Right lobe of liver (tissue), 6 donors: ENCODE measurements around the gene S100A9. TPM values are rescaled to one million over a fixed set of nuclear protein-coding genes. Genes with fewer than 3 reads are reported as not detected.

Experiments
- ATAC-seq, 4 donors: fragments of 200-7000 bp; cut with Tn5 transposase; one replicate each; pipeline ENCODE4 v1.9.1; 2020; ENCODE audit warnings: mild to moderate bottlenecking in 4 of 4, moderate library complexity in 4 of 4
- DNase-seq, 3 donors: peaks; one replicate each; pipeline ENCODE4 v3.0.0-alpha.2; 2020
- H3K27ac ChIP-seq, 3 donors: fragments of 200-600 bp; one replicate each; pipeline ENCODE4 v1.8.0; 2022
- H3K27me3 ChIP-seq, 2 donors: fragments of 200-600 bp; one replicate each; pipeline ENCODE4 v1.8.0; 2022
- H3K36me3 ChIP-seq, 4 donors: fragments of 200-600 bp; sonication (generic) in 1 of 4; one replicate each; pipeline versions ENCODE4 v1.5.1 to v1.8.0; 2017 to 2022; ENCODE audit warnings: control low read depth in 1 of 4
- H3K4me1 ChIP-seq, 4 donors: fragments of 200-600 bp; sonication (generic) in 1 of 4; one replicate each; pipeline versions ENCODE4 v1.5.1 to v1.8.0; 2017 to 2022; ENCODE audit warnings: control low read depth in 1 of 4
- H3K4me3 ChIP-seq, 3 donors: fragments of 200-600 bp; one replicate each; pipeline ENCODE4 v1.8.0; 2022
- H3K9me3 ChIP-seq, 4 donors: fragments of 200-600 bp; sonication (generic) in 1 of 4; one replicate each; pipeline versions ENCODE4 v1.5.1 to v1.8.0; 2017 to 2022; ENCODE audit warnings: control low read depth in 1 of 4
- CTCF ChIP-seq, 4 donors: fragments of 200-600 bp in 3 of 4; fragments of 450-650 bp in 1 of 4; IDR thresholded peaks; one replicate each; pipeline versions ENCODE4 v1.5.1 to v1.8.0; 2016 to 2022; ENCODE audit warnings: antibody characterized with exemption in 4 of 4, mild to moderate bottlenecking in 2 of 4
- POLR2A ChIP-seq: fragments of 450-650 bp; IDR thresholded peaks from one replicate; pipeline ENCODE4 v1.6.1; 2017; ENCODE audit warnings: antibody characterized with exemption, mild to moderate bottlenecking
- WGBS: methylation state at CpG from one replicate; pipeline ENCODE4 v1.1.6; 2018; ENCODE audit warnings: low coverage, low lambda C conversion rate; ENCODE audit not compliant: insufficient coverage; ENCODE audit errors: missing lambda C conversion rate; 5-methylcytosine and 5-hydroxymethylcytosine counted together
- intact Hi-C, 2 donors: fragments of 100-400 bp; cut with DNase I; formaldehyde crosslinking; loops; one replicate each; pipeline versions ENCODE4 v1.11.2 to v1.14.1; 2022
- total RNA-seq, 6 experiments: library from RNA; depleted of rRNA in 2 of 6; stranded (reverse); fragments of >200 nt in 2 of 6; fragmentation: NEBNext Ultra II Directional in 3 of 6; extraction: Animal tissue kit (Norgen Biotek cat#: 25700) in 3 of 6; gene quantifications; one replicate each; pipeline versions ENCODE4 v1.1.0 to v1.2.4, GENCODE V29; 2016 to 2023
- donor health status: DM: no; HTN: yes; CAD: no.
- donor health status: DM: no; HTN: no; CAD: no.
- donor health status: DM: no; HTN: no; CAD: no.
- donor health status: DM: no; HTN: yes; CAD: no.
- donor health status: DM: no; HTN: yes; CAD: no.

S100A9 gene
- total RNA-seq, 6 experiments from 2014 or later: 34.3 to 96.8 (median 64.5) TPM

GRCh38 chr1:153375511-153375910 lies 17.9 kb downstream of the S100A9 start, which contains the start of gene S100A12:
S100A12 (minus strand) TSS chr1:153375621; CDS start chr1:153374592, 1,029 bp downstream.
- ATAC-seq: peak in 1 of 4 donors; percentile 22
- no peaks in the 10 kb centered on the region for H3K9me3 ChIP-seq
- no peaks in the 10 kb centered on the region for H3K4me1 ChIP-seq
- no peak for DNase-seq
- no peak for TF ChIP-seq CTCF (IDR thresholded peaks at IDR 0.05)
- no peak for TF ChIP-seq POLR2A
- H3K27me3 ChIP-seq: no peaks in the 10 kb centered on the region
- intact Hi-C loops: no loop called here
- WGBS: 50% methylated on average over 1 of the region's 1 CpG
- H3K36me3 ChIP-seq: no peaks in the 10 kb centered on the region
- H3K27ac ChIP-seq: no peak within 1 kb of the TSS
- H3K4me3 ChIP-seq: no peak within 1 kb of the TSS

GRCh38 chr1:153379591-153379990 lies 21.9 kb downstream of the S100A9 start:
- WGBS: 55% methylated on average over 6 of the region's 10 CpGs
- H3K4me1 ChIP-seq: no peaks in the 10 kb centered on the region
- intact Hi-C loops: no loop called here
- H3K4me3 ChIP-seq: no peak overlapping the region
- H3K27me3 ChIP-seq: no peaks in the 10 kb centered on the region
- DNase-seq (no peak), ATAC-seq (no peak)
- H3K36me3 ChIP-seq: no peaks in the 10 kb centered on the region
- H3K27ac ChIP-seq: no peak overlapping the region
- TF ChIP-seq CTCF (IDR thresholded peaks at IDR 0.05): no peak
- no peak for TF ChIP-seq POLR2A
- no peaks in the 10 kb centered on the region for H3K9me3 ChIP-seq

GRCh38 chr1:153380711-153381110 lies 23.1 kb downstream of the S100A9 start:
- Histone ChIP-seq H3K36me3 (no peaks in the 10 kb centered on the region), H3K4me1 (no peaks in the 10 kb centered on the region), H3K9me3 (no peaks in the 10 kb centered on the region), H3K4me3 (no peak overlapping the region), H3K27me3 (no peaks in the 10 kb centered on the region), H3K27ac (no peak overlapping the region)
- intact Hi-C loops: no loop called here
- TF ChIP-seq CTCF (IDR thresholded peaks at IDR 0.05) (no peak), POLR2A (no peak)
- DNase-seq: no peak
- 60% methylated on average over 2 of the region's 23 CpGs for WGBS
- ATAC-seq: no peak

GRCh38 chr1:153384958-153385580 lies 27.4 kb downstream of the S100A9 start:
- H3K36me3 ChIP-seq: no peaks in the 10 kb centered on the region
- no peaks in the 10 kb centered on the region for H3K4me1 ChIP-seq
- 44% methylated on average over 4 of the region's 4 CpGs for WGBS
- peak in 1 of 3 donors; percentile 37 for DNase-seq
- TF ChIP-seq POLR2A (no peak), CTCF (IDR thresholded peaks at IDR 0.05) (no peak)
- intact Hi-C loops: no loop called here
- H3K4me3 ChIP-seq: no peak overlapping the region
- H3K27ac ChIP-seq: no peak overlapping the region
- ATAC-seq: no peak
- no peaks in the 10 kb centered on the region for H3K9me3 ChIP-seq
- no peaks in the 10 kb centered on the region for H3K27me3 ChIP-seq
